Posterior vena cava (tissue), 2 donors: ENCODE results near the gene SYNPO2L. TPM values are rescaled to one million over a fixed set of nuclear protein-coding genes. Genes with fewer than 3 reads are reported as not detected.
A peak's percentile ranks its signal among the peaks of the same experiment; 100 is the strongest.
"Not testable (repeated sequence)": the region's sequence is repeated elsewhere in the genome, so short reads cannot be mapped to it uniquely, and the experiment has no call there.

ENCODE experiments used
- DNase-seq: peaks from one replicate; pipeline ENCODE4 v3.0.0-alpha.2; 2020; ENCODE audit warnings: low spot score
- intact Hi-C, 2 donors: fragments of 100-400 bp; cut with DNase I; formaldehyde crosslinking; loops; one replicate each; pipeline versions ENCODE4 v1.14.1 to v1.14.2; 2022 to 2023
- total RNA-seq, 2 donors: library from RNA; stranded (reverse); fragmentation: NEBNext Ultra II Directional; extraction: Animal tissue kit (Norgen Biotek cat#: 25700); gene quantifications; one replicate each; pipeline ENCODE4 v1.2.1, GENCODE V29; 2021
- donor health status: DM: yes; HTN: yes; CAD: no.
- donor health status: DM: yes; HTN: yes; CAD: no.

SYNPO2L gene
- total RNA-seq, 2 donors from 2014 or later: 3.1 to 4.7 TPM

- DNase-seq: peak; percentile 38
- intact Hi-C loops: no loop called here
These were observed 27.4 kb downstream of the SYNPO2L start for GRCh38 chr10:73628405-73628804.

GRCh38 chr10:73627300-73627699 is 28.5 kb downstream of the SYNPO2L start:
- intact Hi-C loops: no loop called here
- no peak for DNase-seq

GRCh38 chr10:73625884-73626752 is 29.7 kb downstream of the SYNPO2L start:
- intact Hi-C loops: no loop called here
- DNase-seq: peak; percentile 97

- peak; percentile 79 for DNase-seq
- intact Hi-C loops: no loop called here
These were observed 30.6 kb downstream of the SYNPO2L start for GRCh38 chr10:73625004-73625883.

- intact Hi-C loops: no loop called here
- no peak for DNase-seq
These were observed 32.8 kb downstream of the SYNPO2L start for GRCh38 chr10:73623056-73623455.

GRCh38 chr10:73620974-73621373 is 34.9 kb downstream of the SYNPO2L start:
- DNase-seq, intact Hi-C loops: not testable (repeated sequence)

GRCh38 chr10:73617143-73617542 is 38.7 kb downstream of the SYNPO2L start:
- DNase-seq, intact Hi-C loops: not testable (repeated sequence)

GRCh38 chr10:73614720-73615119 is 41.1 kb downstream of the SYNPO2L start:
- no peak for DNase-seq
- intact Hi-C loops: no loop called here

- intact Hi-C loops: no loop called here
- no peak for DNase-seq
These were observed 46.7 kb downstream of the SYNPO2L start for GRCh38 chr10:73609116-73609515.

GRCh38 chr10:73601486-73601921 is 54.3 kb downstream of the SYNPO2L start:
- DNase-seq: no peak
- intact Hi-C loops: no loop called here

GRCh38 chr10:73597346-73597745 is 58.5 kb downstream of the SYNPO2L start:
- intact Hi-C loops: no loop called here
- DNase-seq: no peak

Other genes with a start within 250 kb of the SYNPO2L start
- gene ANXA7, start 242.0 kb downstream of the SYNPO2L start, total RNA-seq: 100 to 1,000 TPM; 114 to 131 TPM
- 1 to 10 TPM; 2.1 to 2.2 TPM for gene MSS51, start 222.5 kb downstream of the SYNPO2L start, total RNA-seq
- gene PPP3CB, start 160.0 kb downstream of the SYNPO2L start, total RNA-seq: 10 to 100 TPM; 70.4 to 76.3 TPM
- gene USP54, start 64.7 kb downstream of the SYNPO2L start, total RNA-seq: 10 to 100 TPM; 53.9 to 58.3 TPM
- 1 to 10 TPM; 2.8 to 3.3 TPM for gene MYOZ1, start 14.6 kb downstream of the SYNPO2L start, total RNA-seq
- gene AGAP5, start 42.1 kb upstream of the SYNPO2L start, total RNA-seq: 1 to 10 TPM; 7.3 to 7.8 TPM
- 10 to 100 TPM; 51.3 to 51.4 TPM for gene SEC24C, start 88.3 kb upstream of the SYNPO2L start, total RNA-seq
- 10 to 100 TPM; 15.1 to 18.8 TPM for gene CHCHD1, start 126.0 kb upstream of the SYNPO2L start, total RNA-seq
- 10 to 100 TPM; 73.4 to 92.0 TPM for gene ZSWIM8, start 129.6 kb upstream of the SYNPO2L start, total RNA-seq
- 10 to 100 TPM; 23.4 to 24.4 TPM for gene NDST2, start 155.6 kb upstream of the SYNPO2L start, total RNA-seq
- 10 to 100 TPM; 70.1 to 78.8 TPM for gene CAMK2G, start 218.5 kb upstream of the SYNPO2L start, total RNA-seq